HG03095 (cell line): ENCODE data around the gene KRTDAP.

ENCODE experiments used
- ATAC-seq: cut with Tn5 transposase; IDR thresholded peaks from one replicate; pipeline ENCODE4 v1.9.1; 2021; ENCODE audit warnings: moderate library complexity; ENCODE audit not compliant: unreplicated experiment

The KRTDAP gene

GRCh38 chr19:35455616-35456201 lies 34.6 kb downstream of the KRTDAP start:
- no peak for ATAC-seq

DNA sequence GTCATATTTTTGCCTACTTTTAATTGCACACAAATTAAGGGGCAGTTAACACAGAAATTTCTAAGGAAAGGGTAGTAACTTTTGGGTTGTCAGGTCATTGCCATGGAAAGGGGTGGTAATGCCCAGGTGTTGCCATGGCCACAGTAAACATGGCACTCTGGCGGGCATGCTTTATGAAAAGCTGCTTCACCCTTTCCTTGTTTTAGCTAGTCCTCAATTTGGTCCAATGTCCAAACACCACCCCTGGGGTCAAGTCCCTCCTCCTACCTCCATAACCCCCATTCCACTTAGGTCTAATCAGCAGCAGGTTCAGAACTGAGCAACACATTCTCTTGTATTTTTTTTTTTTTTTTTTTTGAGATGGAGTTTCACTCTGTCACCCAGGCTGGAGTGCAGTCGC lies 35.6 kb downstream of the KRTDAP start:
- ATAC-seq: no peak

DNA sequence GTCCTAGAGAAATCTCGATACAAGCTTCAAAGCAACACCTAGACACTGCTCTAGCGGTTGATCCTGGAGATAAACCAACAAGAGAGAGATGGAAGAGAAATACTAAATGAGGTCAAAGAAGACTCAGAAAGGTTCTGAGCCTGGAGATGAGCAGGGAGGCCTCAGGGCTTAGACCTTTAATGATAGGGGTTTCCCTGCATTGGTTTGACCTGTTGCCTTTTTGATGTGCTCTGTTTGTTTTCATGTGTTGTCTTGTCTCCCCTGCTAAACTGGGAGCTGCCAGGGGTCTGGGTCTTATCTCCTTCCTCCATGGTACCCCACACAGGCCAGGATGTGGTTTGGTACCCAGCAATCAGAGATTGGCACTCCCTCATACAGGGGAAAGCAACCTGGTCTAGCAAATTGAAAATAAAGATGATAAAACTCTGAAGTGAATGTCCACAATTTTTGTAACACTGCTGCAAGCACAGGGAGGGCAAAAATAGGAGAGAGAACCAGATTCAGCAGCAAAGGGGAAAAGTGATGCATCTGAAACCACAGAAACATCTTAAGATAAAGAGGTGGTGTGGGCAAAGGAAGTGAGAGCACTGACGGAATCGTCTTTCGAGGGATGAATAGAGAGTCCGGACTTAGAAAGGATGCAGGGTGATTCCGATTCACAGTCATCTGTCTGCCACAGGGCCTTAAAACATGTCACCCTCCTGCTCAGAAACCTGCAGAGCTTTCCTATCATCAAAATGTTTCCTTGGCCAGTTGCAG lies 38.7 kb downstream of the KRTDAP start:
- peak; percentile 52 for ATAC-seq

GRCh38 chr19:35449359-35450043 lies 40.8 kb downstream of the KRTDAP start:
- no peak for ATAC-seq

DNA sequence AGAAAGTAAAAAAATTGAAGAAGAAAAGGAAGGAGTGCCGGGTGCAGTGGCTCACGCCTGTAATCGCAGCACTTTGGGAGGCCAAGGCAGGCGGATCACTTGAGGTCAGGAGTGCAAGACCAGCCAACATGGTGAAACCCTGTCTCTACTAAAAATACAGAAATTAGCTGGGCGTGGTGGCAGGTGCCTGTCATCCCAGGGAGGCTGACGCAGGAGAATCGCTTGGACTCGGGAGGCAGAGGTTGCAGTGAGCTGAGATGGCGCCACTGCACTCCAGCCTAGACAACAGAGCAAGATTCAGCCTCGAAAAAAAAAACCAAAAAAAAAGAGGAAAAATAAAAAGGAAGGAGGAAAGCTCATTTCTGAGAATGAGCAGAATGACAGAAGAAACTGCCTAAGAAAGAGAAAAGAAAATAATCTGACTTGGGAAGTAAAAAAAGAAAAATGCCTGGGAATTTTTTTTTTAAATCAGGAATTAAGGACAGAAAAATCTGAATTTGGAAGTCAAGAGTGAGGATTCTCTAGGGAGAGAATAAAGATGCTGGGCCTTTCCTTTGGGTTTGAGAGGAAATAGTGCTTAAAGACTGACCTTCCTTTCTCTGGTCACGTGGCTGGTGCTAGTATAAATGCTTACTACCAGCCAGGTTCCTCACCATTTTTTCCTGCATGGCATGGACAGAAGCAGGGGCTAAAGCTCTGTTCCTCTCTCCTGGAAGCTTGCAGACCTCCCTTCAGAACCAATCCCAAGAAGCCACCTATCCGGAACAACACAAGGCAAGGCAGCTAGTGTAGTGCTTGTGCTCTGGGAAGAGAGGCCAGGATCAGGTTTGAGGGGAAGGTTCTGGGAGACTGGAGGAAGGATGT lies 42.4 kb downstream of the KRTDAP start, which contains the start of gene FFAR2:
TSS of gene FFAR2 (plus strand) at position 652 of the 864 bp plus-strand sequence. CDS start 1,458 bp downstream, outside the sequence.
- ATAC-seq: no peak

- ATAC-seq: no peak
These were observed 44.3 kb downstream of the KRTDAP start for GRCh38 chr19:35445826-35446593.

GRCh38 chr19:35444735-35445134 lies 45.5 kb downstream of the KRTDAP start:
- no peak for ATAC-seq

DNA sequence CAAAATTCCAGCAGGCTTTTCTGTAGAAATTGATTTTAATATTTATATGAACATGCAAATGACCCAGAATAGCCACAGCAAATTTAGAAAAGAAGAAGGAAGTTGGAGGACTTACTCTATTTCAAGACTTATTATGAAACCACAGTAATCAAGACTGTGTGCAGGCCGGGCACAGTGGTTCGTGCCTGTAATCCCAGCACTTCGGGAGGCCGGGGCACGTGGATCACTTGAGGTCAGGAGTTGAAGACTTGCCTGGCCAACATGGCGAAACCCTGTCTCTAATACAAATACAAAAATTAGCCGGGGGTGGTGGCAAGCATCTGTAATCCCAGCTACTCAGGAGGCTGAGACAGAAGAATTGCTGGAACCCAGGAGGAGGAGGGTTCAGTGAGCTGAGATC lies 48.2 kb downstream of the KRTDAP start:
- ATAC-seq: no peak

DNA sequence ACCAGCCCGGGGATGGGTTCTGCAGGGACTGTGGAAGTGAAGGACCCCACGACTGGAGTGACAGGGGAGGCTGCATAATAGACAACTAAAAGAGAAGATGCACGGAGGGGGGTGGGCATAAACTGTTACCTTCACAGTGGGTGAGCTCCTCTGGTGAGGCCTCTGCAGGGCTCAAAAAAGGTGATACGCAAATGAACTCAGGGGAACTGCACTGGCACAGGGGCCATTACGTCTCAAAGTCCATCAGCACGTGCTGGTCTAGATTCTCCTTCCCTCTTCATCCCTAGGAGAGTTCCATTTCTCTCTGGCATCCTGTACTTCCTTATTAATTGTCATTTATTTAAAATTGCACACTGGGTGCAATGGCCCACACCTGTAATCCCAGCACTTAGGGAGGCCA lies 50.3 kb downstream of the KRTDAP start:
- no peak for ATAC-seq

DNA sequence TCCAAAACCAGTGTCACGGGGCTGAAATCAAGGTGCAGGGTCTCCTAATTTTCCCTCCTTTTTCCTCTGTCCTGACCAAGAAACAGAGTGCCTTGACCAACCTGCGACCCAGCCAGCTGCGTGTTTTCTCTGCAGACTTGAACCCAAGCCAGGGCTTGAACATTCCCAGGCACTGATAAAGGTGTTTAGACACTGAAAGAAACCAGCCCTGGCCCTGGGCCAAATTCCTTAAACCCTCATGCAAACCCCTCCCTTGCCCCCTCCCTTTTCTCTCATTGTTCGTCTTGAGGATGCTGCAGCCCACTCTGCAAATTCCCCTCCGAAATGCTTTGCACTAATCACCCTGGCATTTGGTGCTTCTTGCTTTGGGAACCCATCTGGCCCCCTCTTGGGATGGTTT lies 51.7 kb downstream of the KRTDAP start:
- ATAC-seq: no peak

- no peak for ATAC-seq
These were observed 52.2 kb downstream of the KRTDAP start for GRCh38 chr19:35438096-35438495.

GRCh38 chr19:35437406-35437951 lies 52.8 kb downstream of the KRTDAP start:
- ATAC-seq: no peak
